ENCODE data around the gene TNRC18.
"Not testable (repeated sequence)": the region's sequence is repeated elsewhere in the genome, so short reads cannot be mapped to it uniquely, and the experiment has no call there.

Gene TNRC18

DNA sequence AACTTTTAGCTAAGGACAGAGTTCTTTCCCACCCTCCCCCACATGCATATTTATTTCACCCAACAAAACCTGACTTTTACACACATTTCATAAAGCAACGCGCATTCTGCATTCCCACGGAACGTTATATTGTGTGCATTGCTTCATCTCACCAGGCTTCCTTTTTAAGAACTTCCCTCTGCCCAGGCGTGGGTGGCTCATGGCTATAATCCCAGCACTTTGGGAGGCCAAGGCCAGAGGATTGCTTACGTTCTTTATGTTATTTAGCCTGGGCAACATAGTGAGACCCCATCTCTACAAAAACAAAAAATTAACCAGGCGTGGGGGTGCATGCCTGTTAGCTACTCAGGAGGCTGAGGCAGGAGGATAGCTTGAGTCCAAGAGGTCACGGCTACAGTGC is 155.8 kb downstream of the TNRC18 start:
- DNase-seq (ENCODE audit: low read depth), result not testable (repeated sequence)

DNA sequence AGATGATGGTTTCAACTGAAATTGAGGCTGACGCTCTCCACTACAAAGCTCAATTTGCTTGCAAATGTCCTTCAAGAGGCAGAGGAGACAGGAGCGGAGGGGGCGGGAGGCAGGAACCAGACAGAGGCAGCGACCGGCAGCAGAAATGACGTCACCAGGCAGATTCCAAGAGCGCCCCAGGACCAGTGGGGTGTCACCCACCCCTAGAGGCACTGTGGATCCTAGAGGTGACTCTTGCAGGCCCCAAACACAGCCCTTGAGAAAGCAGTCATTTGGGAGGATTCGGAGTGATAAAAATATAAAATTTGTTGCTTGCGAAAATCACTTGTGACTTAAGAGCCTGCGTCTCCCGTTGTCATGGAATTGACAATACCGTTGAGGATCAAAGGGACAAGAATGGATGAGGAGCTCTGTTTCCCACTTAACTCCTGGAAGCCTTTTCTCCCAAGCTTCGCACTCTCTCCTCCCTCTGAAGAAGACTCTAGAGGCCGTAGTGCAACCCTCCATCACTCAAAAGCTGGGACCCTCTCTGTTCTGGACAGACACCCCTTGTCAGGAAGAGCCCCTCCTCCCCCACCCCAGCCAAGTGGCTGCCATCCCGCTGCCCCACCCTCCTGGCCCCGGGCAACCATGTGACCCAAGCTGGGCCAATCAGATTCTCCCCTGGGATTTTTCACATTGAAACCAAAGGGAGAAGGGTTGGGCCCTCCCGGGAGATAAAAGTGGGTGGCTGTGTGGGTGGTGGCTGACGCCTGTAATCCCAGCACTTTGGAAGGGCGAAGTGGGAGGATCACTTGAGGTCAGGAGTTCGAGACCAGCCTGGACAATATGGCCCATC is 157.2 kb downstream of the TNRC18 start:
- no peak for DNase-seq (ENCODE audit: low read depth)

DNA sequence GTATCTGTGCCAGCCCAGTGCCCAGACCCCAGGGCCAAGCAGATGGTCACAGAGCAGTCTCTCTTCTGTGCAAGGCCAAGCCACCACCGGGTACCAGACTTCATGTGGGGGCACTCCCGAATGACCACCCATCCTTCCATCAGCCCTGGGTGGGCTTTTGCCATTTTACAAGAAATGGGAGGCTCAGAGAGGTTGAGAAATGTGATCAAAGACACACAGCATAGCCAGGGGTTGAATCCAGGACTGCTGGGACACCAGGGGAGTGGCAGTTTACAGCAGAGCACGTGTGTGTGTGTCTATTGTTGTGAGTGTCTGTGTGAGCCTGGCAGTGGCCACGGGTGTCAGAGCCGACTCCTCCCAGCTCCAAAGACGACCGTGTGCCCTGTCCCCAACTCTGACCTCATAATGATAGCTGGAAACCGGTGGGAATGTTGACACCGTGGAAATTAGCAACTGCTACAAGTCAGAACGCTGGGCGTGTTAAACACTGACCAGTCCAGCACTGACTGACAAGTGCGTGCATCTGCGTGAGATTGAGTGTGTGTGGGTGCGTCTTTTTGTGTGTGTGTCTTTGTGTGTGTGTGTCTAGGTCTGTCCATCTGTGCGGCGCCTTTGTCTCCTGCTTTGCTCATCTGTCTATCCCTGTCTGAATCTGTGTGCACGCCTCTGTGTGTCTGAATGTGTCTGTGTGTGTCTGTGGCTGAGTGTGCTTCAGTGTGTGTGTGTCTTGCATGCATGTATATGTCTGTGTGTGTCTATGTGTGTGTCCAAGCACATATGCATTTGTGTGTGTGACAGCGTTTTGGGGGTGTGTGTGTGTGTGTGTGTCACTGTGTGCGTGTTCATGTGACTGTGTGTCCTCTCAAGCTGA is 158.1 kb downstream of the TNRC18 start:
- DNase-seq (ENCODE audit: low read depth), result no peak

DNA sequence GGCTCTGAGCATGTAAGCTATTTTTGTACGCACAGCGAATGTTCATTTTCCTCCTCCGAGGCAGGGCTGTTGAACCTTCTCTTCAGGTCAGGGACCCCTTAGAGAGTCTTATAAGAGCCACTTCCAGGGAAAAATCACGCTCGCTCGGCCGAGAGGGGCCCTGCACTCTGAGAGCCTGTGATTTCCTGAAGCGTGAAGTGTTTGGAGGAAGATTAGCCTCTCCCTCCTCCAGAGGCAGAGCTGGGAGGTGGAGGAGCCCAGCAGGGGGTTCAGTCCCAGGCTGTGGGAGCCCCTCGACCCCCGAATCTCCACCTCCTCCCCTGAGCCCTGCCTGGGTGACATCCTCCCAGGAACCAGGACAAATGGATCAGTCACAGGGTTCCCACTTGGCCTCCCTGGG is 160.6 kb downstream of the TNRC18 start:
- not testable (repeated sequence) for DNase-seq (ENCODE audit: low read depth)

DNA sequence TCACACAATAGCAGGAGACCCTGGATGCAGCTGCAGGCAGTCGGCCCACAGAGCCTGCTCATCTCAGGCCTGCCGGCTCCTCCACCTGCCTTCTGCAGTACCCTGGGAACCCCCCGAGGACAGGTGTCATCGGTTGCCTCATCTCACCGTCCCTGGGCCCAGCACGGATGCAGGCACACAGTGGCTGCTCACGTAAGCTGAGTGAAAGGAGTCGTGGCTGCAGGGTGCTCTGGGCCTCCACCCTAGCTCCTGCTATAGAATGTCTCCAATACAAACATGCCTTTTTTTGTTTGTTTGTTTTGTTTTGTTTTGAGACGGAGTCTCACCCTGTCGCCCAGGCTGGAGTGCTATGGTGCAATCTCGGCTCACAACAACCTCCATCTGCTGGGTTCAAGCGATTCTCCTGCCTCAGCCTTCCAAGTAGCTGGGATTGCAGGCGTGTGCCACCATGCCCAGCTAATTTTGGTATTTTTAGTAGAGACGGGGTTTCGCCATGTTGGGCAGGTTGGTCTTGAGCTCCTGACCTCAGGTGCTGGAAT is 163.0 kb downstream of the TNRC18 start:
- not testable (repeated sequence) for DNase-seq (ENCODE audit: low read depth)
